Measurements from ENCODE around the gene BPIFB3. TPM values are rescaled to one million over a fixed set of nuclear protein-coding genes. Genes with fewer than 3 reads are reported as not detected.
"Not testable (repeated sequence)": the region's sequence is repeated elsewhere in the genome, so short reads cannot be mapped to it uniquely, and the experiment has no call there.

Gene BPIFB3
- total RNA-seq, 2 donors from 2014 or later = not detected

GRCh38 chr20:33042430-33042829 is 11.3 kb upstream of the BPIFB3 start:
- DNase-seq (ENCODE audit: low spot score in 2 of 2) = no peak
- Mint-ChIP-seq H3K9me3 (peaks cover 12 to 22% of the 10 kb centered on the region in 2 donors), H3K36me3 (peaks cover 6 to 12% of the 10 kb centered on the region in 2 donors), H3K27ac (no peak overlapping the region)
- no peak for ATAC-seq

GRCh38 chr20:33042983-33043730 is 10.5 kb upstream of the BPIFB3 start:
- DNase-seq (ENCODE audit: low spot score in 2 of 2) = no peak
- no peak overlapping the region for H3K27ac Mint-ChIP-seq
- H3K9me3 Mint-ChIP-seq = peaks cover 12 to 17% of the 10 kb centered on the region in 2 donors
- peaks cover 6 to 12% of the 10 kb centered on the region in 2 donors for H3K36me3 Mint-ChIP-seq
- no peak for ATAC-seq

- Mint-ChIP-seq H3K27ac (no peak overlapping the region), H3K36me3 (peaks cover 6 to 12% of the 10 kb centered on the region in 2 donors), H3K9me3 (peaks cover 12% of the 10 kb centered on the region in 2 donors)
- DNase-seq (ENCODE audit: low spot score in 2 of 2) (no peak), ATAC-seq (no peak)
Observed at GRCh38 chr20:33043731-33044181, 9.9 kb upstream of the BPIFB3 start.

GRCh38 chr20:33045129-33045721 is 8.5 kb upstream of the BPIFB3 start:
- Mint-ChIP-seq H3K9me3 (peaks cover 12% of the 10 kb centered on the region in 2 donors), H3K36me3 (peaks cover 6 to 12% of the 10 kb centered on the region in 2 donors)
- DNase-seq (ENCODE audit: low spot score in 2 of 2); H3K27ac Mint-ChIP-seq; ATAC-seq: not testable (repeated sequence)

- Mint-ChIP-seq H3K9me3 (peaks cover 12% of the 10 kb centered on the region in 2 donors), H3K27ac (no peak overlapping the region), H3K36me3 (peaks cover 6 to 12% of the 10 kb centered on the region in 2 donors)
- no peak for DNase-seq (ENCODE audit: low spot score in 2 of 2)
- no peak for ATAC-seq
Observed at GRCh38 chr20:33046412-33046811, 7.3 kb upstream of the BPIFB3 start.

GRCh38 chr20:33051333-33051732 is 2.4 kb upstream of the BPIFB3 start:
- ATAC-seq = no peak
- Mint-ChIP-seq H3K36me3 (no peaks in the 10 kb centered on the region), H3K27ac (no peak overlapping the region)

GRCh38 chr20:33054381-33054780 is 678 bp downstream of the BPIFB3 start:
- peak overlapping the region in 1 of 2 donors; percentile 37 for H3K27ac Mint-ChIP-seq
- H3K9me3 Mint-ChIP-seq = no peaks in the 10 kb centered on the region
- DNase-seq (ENCODE audit: low spot score in 2 of 2) (no peak), ATAC-seq (no peak)
- no peaks in the 10 kb centered on the region for H3K36me3 Mint-ChIP-seq

More at GRCh38 chr20:33051333-33051732, 2.4 kb upstream of the BPIFB3 start:
- no peak for DNase-seq (ENCODE audit: low spot score in 2 of 2)
- no peaks in the 10 kb centered on the region for H3K9me3 Mint-ChIP-seq

- ATAC-seq (no peak), DNase-seq (ENCODE audit: low spot score in 2 of 2) (no peak)
- Mint-ChIP-seq H3K9me3 (no peaks in the 10 kb centered on the region), H3K36me3 (no peaks in the 10 kb centered on the region), H3K27ac (no peak overlapping the region)
Observed at GRCh38 chr20:33054791-33055190, 1.1 kb downstream of the BPIFB3 start.

- ATAC-seq (no peak), DNase-seq (ENCODE audit: low spot score in 2 of 2) (no peak)
- Mint-ChIP-seq H3K9me3 (no peaks in the 10 kb centered on the region), H3K36me3 (no peaks in the 10 kb centered on the region), H3K27ac (no peak overlapping the region)
Observed at GRCh38 chr20:33059136-33059535, 5.4 kb downstream of the BPIFB3 start.

- no peak overlapping the region for H3K27ac Mint-ChIP-seq
- no peaks in the 10 kb centered on the region for H3K36me3 Mint-ChIP-seq
- DNase-seq (ENCODE audit: low spot score in 2 of 2) = no peak
- ATAC-seq = no peak
- no peaks in the 10 kb centered on the region for H3K9me3 Mint-ChIP-seq
Observed at GRCh38 chr20:33059741-33060390, 6.2 kb downstream of the BPIFB3 start.

- Mint-ChIP-seq H3K9me3 (no peaks in the 10 kb centered on the region), H3K36me3 (no peaks in the 10 kb centered on the region), H3K27ac (no peak overlapping the region)
- no peak for DNase-seq (ENCODE audit: low spot score in 2 of 2)
- ATAC-seq = no peak
Observed at GRCh38 chr20:33061658-33062028, 7.9 kb downstream of the BPIFB3 start.

GRCh38 chr20:33062105-33062824 is 8.6 kb downstream of the BPIFB3 start:
- Mint-ChIP-seq H3K36me3 (no peaks in the 10 kb centered on the region), H3K27ac (peak overlapping the region in 1 of 2 donors; percentile 52), H3K9me3 (no peaks in the 10 kb centered on the region)
- no peak for DNase-seq (ENCODE audit: low spot score in 2 of 2)
- ATAC-seq = no peak

- no peak for ATAC-seq
Observed at GRCh38 chr20:33062825-33063149, 9.1 kb downstream of the BPIFB3 start.

GRCh38 chr20:33063271-33063670 is 9.6 kb downstream of the BPIFB3 start:
- no peaks in the 10 kb centered on the region for H3K36me3 Mint-ChIP-seq
- no peaks in the 10 kb centered on the region for H3K9me3 Mint-ChIP-seq
- H3K27ac Mint-ChIP-seq = no peak overlapping the region
- ATAC-seq (no peak), DNase-seq (ENCODE audit: low spot score in 2 of 2) (no peak)

More at GRCh38 chr20:33062825-33063149, 9.1 kb downstream of the BPIFB3 start:
- DNase-seq (ENCODE audit: low spot score in 2 of 2) = no peak
- H3K27ac Mint-ChIP-seq = no peak overlapping the region
- no peaks in the 10 kb centered on the region for H3K36me3 Mint-ChIP-seq
- no peaks in the 10 kb centered on the region for H3K9me3 Mint-ChIP-seq

- Mint-ChIP-seq H3K9me3 (no peaks in the 10 kb centered on the region), H3K27ac (peak overlapping the region in 1 of 2 donors; percentile 6), H3K36me3 (no peaks in the 10 kb centered on the region)
- ATAC-seq (no peak), DNase-seq (ENCODE audit: low spot score in 2 of 2) (no peak)
Observed at GRCh38 chr20:33064572-33065287, 11.0 kb downstream of the BPIFB3 start.

GRCh38 chr20:33065785-33066184 is 12.1 kb downstream of the BPIFB3 start:
- no peaks in the 10 kb centered on the region for H3K9me3 Mint-ChIP-seq
- DNase-seq (ENCODE audit: low spot score in 2 of 2) = no peak
- no peaks in the 10 kb centered on the region for H3K36me3 Mint-ChIP-seq
- H3K27ac Mint-ChIP-seq = no peak overlapping the region
- ATAC-seq = no peak
